Posterior cingulate gyrus (tissue), 11 donors: ENCODE data around the gene PCSK4.
A peak's percentile ranks its signal among the peaks of the same experiment; 100 is the strongest.

Experiments used
- DNase-seq, 10 donors: peaks; one replicate each; pipeline versions ENCODE4 v3.0.0 to v3.0.0-alpha.2; 2020 to 2021; ENCODE audit warnings: mixed read lengths in 3 of 10
- intact Hi-C: fragments of 100-400 bp; cut with DNase I; formaldehyde crosslinking; loops from one replicate; pipeline ENCODE4 v1.15.1; 2023

The PCSK4 gene

GRCh38 chr19:1457031-1457739 lies 33.0 kb downstream of the PCSK4 start:
- intact Hi-C loops = no loop called here
- peak in 1 of 10 donors; percentile 80 for DNase-seq

- intact Hi-C loops = no loop called here
- DNase-seq = peak in 1 of 10 donors; percentile 74
These were observed 33.8 kb downstream of the PCSK4 start for GRCh38 chr19:1456121-1456900.

GRCh38 chr19:1455336-1456120 lies 34.6 kb downstream of the PCSK4 start:
- DNase-seq = peak in 2 of 10 donors; percentile 54 to 86
- intact Hi-C loops = no loop called here

GRCh38 chr19:1455002-1455335 lies 35.2 kb downstream of the PCSK4 start:
- intact Hi-C loops = no loop called here
- DNase-seq = peak in 1 of 10 donors; percentile 73

- DNase-seq = peak; percentile 83 to 99 (median 94)
- intact Hi-C loops = no loop called here
These were observed 36.4 kb downstream of the PCSK4 start for GRCh38 chr19:1453525-1454364.

- DNase-seq = peak in 1 of 10 donors; percentile 77
- intact Hi-C loops = no loop called here
These were observed 37.2 kb downstream of the PCSK4 start for GRCh38 chr19:1452802-1453524.

- intact Hi-C loops = no loop called here
- peak in 9 of 10 donors; percentile 47 to 95 (median 79) for DNase-seq
These were observed 38.0 kb downstream of the PCSK4 start for GRCh38 chr19:1451916-1452801.

GRCh38 chr19:1450735-1451731 lies 39.1 kb downstream of the PCSK4 start:
- peak in 4 of 10 donors; percentile 33 to 90 (median 36) for DNase-seq
- intact Hi-C loops = no loop called here

- intact Hi-C loops = no loop called here
- DNase-seq = peak; percentile 86 to 99 (median 92)
These were observed 40.4 kb downstream of the PCSK4 start, which contains the start of gene APC2 for GRCh38 chr19:1449467-1450442. APC2 (plus strand) TSS chr19:1450121; CDS start chr19:1453002, 2,881 bp downstream.

- DNase-seq = no peak
- intact Hi-C loops = no loop called here
These were observed 42.2 kb downstream of the PCSK4 start for GRCh38 chr19:1447944-1448343.

- no peak for DNase-seq
- intact Hi-C loops = no loop called here
These were observed 42.6 kb downstream of the PCSK4 start for GRCh38 chr19:1447504-1447903.

GRCh38 chr19:1446713-1447481 lies 43.3 kb downstream of the PCSK4 start:
- DNase-seq = peak in 1 of 10 donors; percentile 84
- intact Hi-C loops = no loop called here

GRCh38 chr19:1445932-1446712 lies 44.0 kb downstream of the PCSK4 start:
- intact Hi-C loops = no loop called here
- peak; percentile 48 to 96 (median 68) for DNase-seq

GRCh38 chr19:1445185-1445931 lies 44.8 kb downstream of the PCSK4 start:
- peak in 9 of 10 donors; percentile 59 to 96 (median 77) for DNase-seq
- intact Hi-C loops = no loop called here
